ENCODE data around the gene EVI5. TPM values are rescaled to one million over a fixed set of nuclear protein-coding genes. Genes with fewer than 3 reads are reported as not detected.

Gene EVI5
- total and polyA plus RNA-seq, 12 donors, result 4.6 to 46.2 (median 24.6) TPM

DNA sequence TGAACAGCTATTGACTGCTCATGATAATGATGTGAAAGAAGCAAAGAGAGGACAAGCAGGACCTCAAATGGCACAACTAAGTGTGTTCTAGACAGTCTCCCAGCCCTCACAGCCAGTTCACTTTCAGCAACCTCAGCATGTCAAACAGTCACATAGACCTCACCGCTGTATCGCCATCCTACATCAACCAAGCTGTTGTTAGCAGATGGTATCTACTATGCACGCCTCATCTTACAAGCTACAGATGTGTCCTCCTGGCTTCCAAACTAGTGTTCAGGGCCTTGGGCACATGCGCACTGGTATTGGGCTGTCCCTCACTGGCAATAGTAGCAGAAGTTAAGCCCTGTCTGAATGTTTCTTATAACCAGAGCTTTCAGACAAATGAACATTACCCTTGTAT is 28.4 kb downstream of the EVI5 start:
- intact Hi-C loops (cut with DNase I), result loop anchor here in 1 of 10 donors (2.0 kb wide), 1 partner anchor 28 kb away; the partner anchor contains the start of gene EVI5
- peak in 7 of 8 donors; percentile 4 to 32 (median 18) for ATAC-seq
- TF ChIP-seq, protein P1, sequence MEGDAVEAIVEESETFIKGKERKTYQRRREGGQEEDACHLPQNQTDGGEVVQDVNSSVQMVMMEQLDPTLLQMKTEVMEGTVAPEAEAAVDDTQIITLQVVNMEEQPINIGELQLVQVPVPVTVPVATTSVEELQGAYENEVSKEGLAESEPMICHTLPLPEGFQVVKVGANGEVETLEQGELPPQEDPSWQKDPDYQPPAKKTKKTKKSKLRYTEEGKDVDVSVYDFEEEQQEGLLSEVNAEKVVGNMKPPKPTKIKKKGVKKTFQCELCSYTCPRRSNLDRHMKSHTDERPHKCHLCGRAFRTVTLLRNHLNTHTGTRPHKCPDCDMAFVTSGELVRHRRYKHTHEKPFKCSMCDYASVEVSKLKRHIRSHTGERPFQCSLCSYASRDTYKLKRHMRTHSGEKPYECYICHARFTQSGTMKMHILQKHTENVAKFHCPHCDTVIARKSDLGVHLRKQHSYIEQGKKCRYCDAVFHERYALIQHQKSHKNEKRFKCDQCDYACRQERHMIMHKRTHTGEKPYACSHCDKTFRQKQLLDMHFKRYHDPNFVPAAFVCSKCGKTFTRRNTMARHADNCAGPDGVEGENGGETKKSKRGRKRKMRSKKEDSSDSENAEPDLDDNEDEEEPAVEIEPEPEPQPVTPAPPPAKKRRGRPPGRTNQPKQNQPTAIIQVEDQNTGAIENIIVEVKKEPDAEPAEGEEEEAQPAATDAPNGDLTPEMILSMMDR (IDR thresholded peaks at IDR 0.05), result no peak
- Histone ChIP-seq H3K27ac (peak overlapping the region; percentile 26 to 87 (median 80)), H3K9me3 (peaks cover 0 to 9% (median 0%) of the 10 kb centered on the region in 11 donors), H3K36me3 (no peaks in the 10 kb centered on the region), H3K4me3 (no peak overlapping the region), H3K27me3 (no peaks in the 10 kb centered on the region), H3K4me1 (peaks cover 4 to 28% (median 13%) of the 10 kb centered on the region in 9 donors)
- 91 to 93% methylated on average over 4 of the region's 4 CpGs for WGBS, 2 donors
- no peak for DNase-seq

DNA sequence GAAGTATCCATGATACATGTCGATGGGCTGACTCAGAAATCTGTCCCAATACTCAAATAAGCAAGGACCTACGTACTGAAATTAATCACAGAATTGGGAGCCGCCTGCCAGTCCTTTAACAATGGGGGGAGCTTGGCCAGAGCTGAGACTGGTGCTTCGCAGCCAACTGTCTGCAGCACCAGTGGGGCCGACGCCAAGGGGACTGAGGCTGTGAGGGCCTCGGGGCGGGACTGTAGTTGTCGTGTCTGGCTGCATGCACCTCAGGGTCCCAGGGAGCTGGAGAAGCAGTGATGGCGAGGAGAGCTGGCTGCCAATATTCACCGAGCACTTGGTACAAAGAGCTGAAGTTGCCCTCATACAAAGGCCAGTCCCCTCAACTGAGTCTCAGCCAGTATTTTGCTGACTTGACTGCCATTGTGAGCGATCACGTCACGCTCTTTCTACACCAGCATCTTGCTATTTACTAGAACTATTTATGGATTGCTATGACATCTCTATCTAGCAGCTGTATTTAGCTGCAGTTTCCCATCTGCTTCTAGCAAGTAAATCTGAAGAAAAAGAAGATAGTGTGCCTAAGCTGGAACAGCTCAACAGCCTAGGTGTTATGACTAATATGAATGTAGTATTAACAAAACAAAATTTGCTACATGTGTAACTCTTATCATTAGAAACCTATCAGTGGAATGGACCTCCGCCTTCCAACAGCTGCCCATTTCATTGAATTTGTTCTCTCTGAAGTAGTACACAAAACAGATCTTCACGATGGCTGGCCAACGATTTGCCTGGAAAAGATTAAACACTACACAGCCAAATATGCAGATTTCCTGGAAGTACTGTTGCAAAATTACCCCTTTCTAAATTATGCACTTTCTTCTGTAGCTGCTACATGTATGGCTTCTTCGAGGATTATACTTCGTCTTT is 29.1 kb downstream of the EVI5 start:
- WGBS, 2 donors, result 36 to 57% methylated on average over 19 of the region's 19 CpGs
- H3K36me3 ChIP-seq, result no peaks in the 10 kb centered on the region
- peaks cover 0 to 9% (median 0%) of the 10 kb centered on the region in 11 donors for H3K9me3 ChIP-seq
- peak overlapping the region in 6 of 10 donors; percentile 1 to 39 (median 31) for H3K4me3 ChIP-seq
- ATAC-seq, result peak; percentile 86 to 96 (median 90)
- H3K27me3 ChIP-seq, result no peaks in the 10 kb centered on the region
- peaks cover 4 to 28% (median 13%) of the 10 kb centered on the region in 9 donors for H3K4me1 ChIP-seq
- DNase-seq, result peak; percentile 75 to 76
- H3K27ac ChIP-seq, result peak overlapping the region; percentile 26 to 87 (median 80)
- intact Hi-C loops (cut with DNase I), result loop anchor here in 1 of 10 donors (2.0 kb wide), 1 partner anchor 29 kb away; the partner anchor contains the start of gene EVI5
- TF ChIP-seq, protein P1 (IDR thresholded peaks at IDR 0.05), result no peak

DNA sequence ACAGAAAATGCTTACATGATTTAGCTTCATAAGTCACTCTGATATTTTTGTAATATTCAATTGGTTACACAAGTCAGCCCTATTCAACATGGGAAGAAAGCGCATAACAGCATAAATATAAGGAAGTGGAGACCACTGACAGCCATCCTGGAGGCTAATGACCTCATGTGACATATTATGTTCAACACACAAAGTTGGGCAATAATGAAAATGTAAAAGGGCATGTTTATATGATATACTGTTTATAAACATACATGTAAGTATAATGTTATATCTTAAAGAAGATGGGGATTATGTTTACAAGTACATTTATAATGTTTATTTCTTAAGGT is 30.2 kb downstream of the EVI5 start:
- no peak for DNase-seq
- no peak for ATAC-seq
- H3K36me3 ChIP-seq, result no peaks in the 10 kb centered on the region
- no peaks in the 10 kb centered on the region for H3K27me3 ChIP-seq
- 96 to 98% methylated on average over 1 of the region's 1 CpG for WGBS, 2 donors
- peak overlapping the region in 7 of 10 donors; percentile 2 to 87 (median 80) for H3K27ac ChIP-seq
- TF ChIP-seq, protein P1 (IDR thresholded peaks at IDR 0.05), result no peak
- H3K4me1 ChIP-seq, result peaks cover 4 to 28% (median 14%) of the 10 kb centered on the region in 9 donors
- peaks cover 0 to 9% (median 0%) of the 10 kb centered on the region in 11 donors for H3K9me3 ChIP-seq
- no peak overlapping the region for H3K4me3 ChIP-seq
- intact Hi-C loops (cut with DNase I), result loop anchor here in 2 of 10 donors (5.0 kb wide), 1 partner anchor 63 kb away; no protein-coding TSS in a partner anchor

DNA sequence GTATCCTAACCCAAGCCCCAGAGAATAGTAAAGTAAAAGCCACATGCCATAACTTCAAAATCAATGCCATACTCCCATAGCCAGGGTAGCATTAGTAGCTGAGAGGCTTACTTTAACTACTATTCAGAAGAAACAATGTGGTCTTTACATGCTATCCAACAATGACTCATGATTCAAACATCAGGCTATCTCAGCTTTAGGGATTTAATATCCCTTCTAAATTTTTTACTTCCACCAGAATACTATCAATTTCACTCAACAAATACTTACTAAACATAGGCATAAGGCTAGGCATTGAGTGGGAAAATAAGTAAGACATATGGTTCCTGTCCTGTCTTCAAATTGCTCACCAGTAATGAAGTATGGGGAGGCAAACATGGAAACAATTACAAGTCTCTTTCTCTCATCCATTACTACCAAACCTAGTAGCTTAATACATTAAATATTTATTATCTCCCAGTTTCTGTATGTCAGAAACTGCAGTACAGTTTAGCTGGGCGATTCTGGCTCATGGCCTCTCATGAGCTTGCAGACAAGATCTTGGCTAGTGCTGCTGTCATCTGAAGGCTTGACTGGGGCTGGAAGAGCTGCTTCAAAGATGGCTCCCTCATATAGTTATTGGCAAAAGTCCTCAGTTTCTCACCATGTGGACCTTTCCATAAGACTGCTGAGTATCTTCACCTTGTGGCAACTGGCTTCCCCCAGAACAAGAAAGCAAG is 30.7 kb downstream of the EVI5 start:
- peaks cover 4 to 28% (median 15%) of the 10 kb centered on the region in 9 donors for H3K4me1 ChIP-seq
- H3K36me3 ChIP-seq, result no peaks in the 10 kb centered on the region
- H3K27ac ChIP-seq, result peak overlapping the region in 3 of 10 donors; percentile 2 to 85 (median 80)
- WGBS, 2 donors, result 87 to 89% methylated on average over 1 of the region's 1 CpG
- DNase-seq, result no peak
- peaks cover 0 to 9% (median 0%) of the 10 kb centered on the region in 11 donors for H3K9me3 ChIP-seq
- H3K27me3 ChIP-seq, result no peaks in the 10 kb centered on the region
- TF ChIP-seq, protein P1 (IDR thresholded peaks at IDR 0.05), result no peak
- intact Hi-C loops (cut with DNase I), result loop anchor here in 2 of 10 donors (5.0 kb wide), 1 partner anchor 63 kb away; no protein-coding TSS in a partner anchor
- ATAC-seq, result no peak
- H3K4me3 ChIP-seq, result no peak overlapping the region
